Thymus (tissue), 14 donors: Measurements from ENCODE around the gene TSNAX. TPM values are rescaled to one million over a fixed set of nuclear protein-coding genes. Genes with fewer than 3 reads are reported as not detected.

Experiments used
- DNase-seq, 9 donors: peaks; one replicate each; pipeline ENCODE4 v3.0.0-alpha.2; 2013; ENCODE audit warnings: low spot score in 9 of 9, low read depth in 6 of 9, missing footprints in 1 of 9
- H3K27ac ChIP-seq, 2 donors: one replicate each; pipeline ENCODE4 v1.5.1; 2013; ENCODE audit warnings: control low read depth in 1 of 2, low read depth in 1 of 2, low read length in 1 of 2, mild to moderate bottlenecking in 1 of 2, moderate library complexity in 1 of 2
- H3K27me3 ChIP-seq, 2 donors: one replicate each; pipeline ENCODE4 v1.5.1; 2013; ENCODE audit warnings: low read length in 1 of 2; ENCODE audit not compliant: control insufficient read depth in 2 of 2, insufficient read depth in 1 of 2
- H3K36me3 ChIP-seq, 2 donors: one replicate each; pipeline ENCODE4 v1.5.1; 2013; ENCODE audit warnings: low read length in 1 of 2, mild to moderate bottlenecking in 1 of 2, moderate library complexity in 1 of 2; ENCODE audit not compliant: control insufficient read depth in 2 of 2, insufficient read depth in 2 of 2
- H3K4me1 ChIP-seq, 2 donors: one replicate each; pipeline ENCODE4 v1.5.1; 2013; ENCODE audit warnings: low read length in 2 of 2; ENCODE audit not compliant: control insufficient read depth in 2 of 2, insufficient read depth in 2 of 2
- H3K4me3 ChIP-seq, 2 donors: one replicate each; pipeline ENCODE4 v1.5.1; 2013; ENCODE audit warnings: low read length in 2 of 2, control low read depth in 1 of 2, mild to moderate bottlenecking in 1 of 2
- H3K9me3 ChIP-seq, 2 donors: one replicate each; pipeline ENCODE4 v1.5.1; 2013; ENCODE audit warnings: low read length in 1 of 2, mild to moderate bottlenecking in 1 of 2; ENCODE audit not compliant: control insufficient read depth in 2 of 2, insufficient read depth in 1 of 2
- WGBS: extraction: QIAGEN DNeasy Blood & Tissue Kit; methylation state at CpG from one replicate; pipeline ENCODE4 v1.1.7; 2013; 5-methylcytosine and 5-hydroxymethylcytosine counted together
- long read RNA-seq, 10 donors: transcript quantifications; one replicate each; lab custom pipeline, GENCODE V29; 2026
- polyA plus RNA-seq: library from polyadenylated mRNA; stranded (reverse); fragments of 200-250 nt; gene quantifications from one replicate; pipeline ENCODE4 v1.2.3, GENCODE V29; 2013
- total RNA-seq: library from RNA; stranded (reverse); fragments of 120-200 nt; gene quantifications from one replicate; pipeline ENCODE4 v1.2.4, GENCODE V29; 2013
- donor health status: healthy.

The TSNAX gene, protein sequence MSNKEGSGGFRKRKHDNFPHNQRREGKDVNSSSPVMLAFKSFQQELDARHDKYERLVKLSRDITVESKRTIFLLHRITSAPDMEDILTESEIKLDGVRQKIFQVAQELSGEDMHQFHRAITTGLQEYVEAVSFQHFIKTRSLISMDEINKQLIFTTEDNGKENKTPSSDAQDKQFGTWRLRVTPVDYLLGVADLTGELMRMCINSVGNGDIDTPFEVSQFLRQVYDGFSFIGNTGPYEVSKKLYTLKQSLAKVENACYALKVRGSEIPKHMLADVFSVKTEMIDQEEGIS
- total RNA-seq (36.4 TPM), polyA plus RNA-seq (36.9 TPM)
- long read RNA-seq, donor 1: 0 reads
- long read RNA-seq, donor 2, transcript TSNAX-201 (6 exons, 2,650 nt): major isoform, 19 of 34 reads
- long read RNA-seq, donor 2, partial matches to known transcripts: 15 of 34 reads
- long read RNA-seq, donor 2, other reads (novel, unspliced or antisense): 0 of 34 reads
- long read RNA-seq, donor 3, transcript TSNAX-201 (6 exons, 2,650 nt): major isoform, 19 of 20 reads
- long read RNA-seq, donor 3, partial matches to known transcripts: 0 of 20 reads
- long read RNA-seq, donor 3, other reads (novel, unspliced or antisense): 0 of 20 reads
- long read RNA-seq, donor 4, transcript TSNAX-201 (6 exons, 2,650 nt): major isoform, 12 of 12 reads
- long read RNA-seq, donor 4, partial matches to known transcripts: 0 of 12 reads
- long read RNA-seq, donor 4, other reads (novel, unspliced or antisense): 0 of 12 reads
- long read RNA-seq, donor 5, transcript TSNAX-201 (6 exons, 2,650 nt): major isoform, 20 of 20 reads
- long read RNA-seq, donor 5, partial matches to known transcripts: 0 of 20 reads
- long read RNA-seq, donor 5, other reads (novel, unspliced or antisense): 0 of 20 reads
- long read RNA-seq, donor 6, transcript TSNAX-201 (6 exons, 2,650 nt): major isoform, 14 of 14 reads
- long read RNA-seq, donor 6, partial matches to known transcripts: 0 of 14 reads
- long read RNA-seq, donor 6, other reads (novel, unspliced or antisense): 0 of 14 reads
- long read RNA-seq, donor 7, transcript TSNAX-201 (6 exons, 2,650 nt): major isoform, 20 of 20 reads
- long read RNA-seq, donor 7, partial matches to known transcripts: 0 of 20 reads
- long read RNA-seq, donor 7, other reads (novel, unspliced or antisense): 0 of 20 reads
- long read RNA-seq, donor 8, partial matches to known transcripts: 0 of 2 reads
- long read RNA-seq, donor 8, other reads (novel, unspliced or antisense): 0 of 2 reads
- long read RNA-seq, donor 9, transcript TSNAX-201 (6 exons, 2,650 nt): major isoform, 11 of 11 reads
- long read RNA-seq, donor 9, partial matches to known transcripts: 0 of 11 reads
- long read RNA-seq, donor 9, other reads (novel, unspliced or antisense): 0 of 11 reads
- long read RNA-seq, donor 10, transcript TSNAX-201 (6 exons, 2,650 nt): major isoform, 8 of 8 reads
- long read RNA-seq, donor 10, partial matches to known transcripts: 0 of 8 reads
- long read RNA-seq, donor 10, other reads (novel, unspliced or antisense): 0 of 8 reads

DNA sequence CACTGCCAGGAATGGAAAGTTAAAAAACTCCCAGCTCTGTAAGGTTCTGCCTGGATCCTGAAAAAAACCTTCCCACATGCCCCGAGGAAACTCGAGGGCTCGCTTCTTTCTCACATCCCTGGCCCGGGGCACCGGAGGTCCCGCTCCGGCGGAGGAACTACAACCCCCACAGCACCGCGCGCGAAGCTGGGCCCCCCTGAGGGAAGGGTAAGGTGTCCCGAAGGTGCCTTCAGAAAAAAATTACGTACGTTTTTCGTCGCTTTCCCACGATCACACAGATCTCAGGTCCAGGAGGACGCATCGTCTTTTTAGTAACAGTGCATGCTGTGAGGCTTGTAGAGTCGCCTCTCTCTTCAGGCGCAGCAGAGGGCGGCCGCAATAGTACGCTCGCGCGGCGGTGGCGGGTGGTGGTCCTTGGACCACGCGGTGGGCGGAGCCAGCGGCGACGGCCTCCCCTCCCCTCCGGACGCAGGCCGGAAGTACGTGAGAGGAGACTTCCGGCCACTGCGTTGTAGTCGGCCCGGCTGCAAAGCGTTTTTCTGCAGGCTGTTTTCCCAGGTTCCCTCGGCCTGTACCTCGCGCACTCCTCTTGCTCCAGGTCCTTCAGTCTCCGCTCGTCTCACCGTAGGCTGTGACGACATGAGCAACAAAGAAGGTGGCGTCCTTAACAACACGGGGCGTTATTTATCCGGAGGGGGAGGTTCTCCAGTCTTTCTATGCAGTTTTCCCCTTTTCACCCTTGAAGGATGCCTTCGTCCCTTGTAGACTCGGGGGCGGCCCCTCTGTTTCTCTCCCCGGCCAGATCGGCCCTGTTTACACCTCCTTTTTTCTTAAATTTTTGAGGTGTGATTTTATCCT lies at the start of gene TSNAX:
TSS of gene TSNAX (plus strand) at position 498 of the 858 bp plus-strand sequence. CDS start at position 640, 142 bp downstream.
- peak within 1 kb of the TSS; percentile 90 to 98 for H3K4me3 ChIP-seq
- H3K27me3 ChIP-seq: no peaks in the 10 kb centered on the region
- H3K36me3 ChIP-seq: peaks cover 3 to 8% of the 10 kb centered on the region in 2 donors
- peaks cover 10 to 20% of the 10 kb centered on the region in 2 donors for H3K4me1 ChIP-seq
- peak; percentile 88 to 96 (median 93) for DNase-seq
- peak within 1 kb of the TSS; percentile 95 to 99 for H3K27ac ChIP-seq
- under 1% methylated on average over 61 of the region's 61 CpGs for WGBS
- no peaks in the 10 kb centered on the region for H3K9me3 ChIP-seq

DNA sequence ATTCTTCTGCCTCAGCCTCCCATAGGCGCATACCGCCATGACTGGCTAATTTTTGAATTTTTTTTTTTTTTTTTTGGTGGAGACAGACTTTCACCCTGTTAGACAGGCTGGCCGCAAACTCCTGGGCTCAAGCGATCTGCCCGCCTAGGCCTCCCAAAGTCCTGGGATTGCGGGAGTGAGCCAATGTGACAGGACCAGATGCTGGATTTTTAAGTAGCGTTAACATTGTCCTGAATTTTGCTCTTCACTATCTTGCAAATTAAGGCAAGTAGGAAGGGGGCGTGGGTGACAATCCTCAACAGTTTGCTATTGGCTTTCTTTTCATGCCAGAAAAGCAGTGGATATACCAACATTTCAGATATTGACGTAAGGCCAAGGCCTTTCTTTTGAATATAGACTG lies 49.7 kb upstream of the TSNAX start:
- no peak overlapping the region for H3K4me3 ChIP-seq
- H3K36me3 ChIP-seq: no peaks in the 10 kb centered on the region
- WGBS: 97% methylated on average over 9 of the region's 9 CpGs
- no peak for DNase-seq
- H3K27ac ChIP-seq: no peak overlapping the region
- H3K4me1 ChIP-seq: no peaks in the 10 kb centered on the region
- no peaks in the 10 kb centered on the region for H3K9me3 ChIP-seq
- H3K27me3 ChIP-seq: peaks cover 0 to 3% of the 10 kb centered on the region in 2 donors

DNA sequence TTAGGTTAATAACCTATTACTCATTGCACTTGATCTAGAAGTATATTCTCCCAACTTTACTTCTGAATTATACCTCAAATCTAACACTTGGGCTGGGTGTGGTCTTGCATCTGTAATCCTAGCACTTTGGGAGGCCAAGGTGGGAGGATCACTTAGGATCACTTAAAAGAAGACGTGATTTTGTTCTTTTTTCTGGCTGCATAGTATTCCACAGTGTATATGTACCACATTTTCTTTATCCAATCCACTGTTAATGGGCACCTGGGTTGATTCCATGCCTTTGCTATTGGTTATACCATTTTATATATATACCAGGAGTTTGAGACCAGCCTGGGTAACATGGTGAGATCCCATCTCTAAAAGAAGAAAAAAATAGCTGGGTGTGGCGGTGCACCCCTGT lies 48.5 kb upstream of the TSNAX start:
- Histone ChIP-seq H3K9me3 (no peaks in the 10 kb centered on the region), H3K27ac (no peak overlapping the region), H3K4me3 (no peak overlapping the region), H3K27me3 (peaks cover 0 to 3% of the 10 kb centered on the region in 2 donors), H3K4me1 (no peaks in the 10 kb centered on the region), H3K36me3 (no peaks in the 10 kb centered on the region)
- 92% methylated on average over 2 of the region's 2 CpGs for WGBS
- no peak for DNase-seq

DNA sequence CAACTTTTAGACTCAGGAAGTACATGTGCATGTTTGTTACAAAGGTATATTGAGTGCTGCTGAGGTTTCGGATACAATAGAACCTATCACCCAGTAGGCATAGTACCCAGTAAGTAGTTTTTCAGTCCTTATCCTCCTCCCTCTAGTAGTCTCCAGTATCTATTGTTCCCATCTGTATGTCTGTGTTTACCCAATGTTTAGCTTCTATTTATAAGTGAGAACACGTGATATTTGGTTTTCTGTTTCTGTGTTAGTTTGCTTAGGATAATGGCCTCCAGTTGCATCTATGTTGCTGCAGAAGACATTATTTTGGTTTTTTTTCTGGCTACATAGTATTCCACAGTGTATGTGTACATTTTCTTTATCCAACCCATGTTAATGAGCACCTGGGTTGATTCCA lies 47.2 kb upstream of the TSNAX start:
- 97% methylated on average over 2 of the region's 2 CpGs for WGBS

DNA sequence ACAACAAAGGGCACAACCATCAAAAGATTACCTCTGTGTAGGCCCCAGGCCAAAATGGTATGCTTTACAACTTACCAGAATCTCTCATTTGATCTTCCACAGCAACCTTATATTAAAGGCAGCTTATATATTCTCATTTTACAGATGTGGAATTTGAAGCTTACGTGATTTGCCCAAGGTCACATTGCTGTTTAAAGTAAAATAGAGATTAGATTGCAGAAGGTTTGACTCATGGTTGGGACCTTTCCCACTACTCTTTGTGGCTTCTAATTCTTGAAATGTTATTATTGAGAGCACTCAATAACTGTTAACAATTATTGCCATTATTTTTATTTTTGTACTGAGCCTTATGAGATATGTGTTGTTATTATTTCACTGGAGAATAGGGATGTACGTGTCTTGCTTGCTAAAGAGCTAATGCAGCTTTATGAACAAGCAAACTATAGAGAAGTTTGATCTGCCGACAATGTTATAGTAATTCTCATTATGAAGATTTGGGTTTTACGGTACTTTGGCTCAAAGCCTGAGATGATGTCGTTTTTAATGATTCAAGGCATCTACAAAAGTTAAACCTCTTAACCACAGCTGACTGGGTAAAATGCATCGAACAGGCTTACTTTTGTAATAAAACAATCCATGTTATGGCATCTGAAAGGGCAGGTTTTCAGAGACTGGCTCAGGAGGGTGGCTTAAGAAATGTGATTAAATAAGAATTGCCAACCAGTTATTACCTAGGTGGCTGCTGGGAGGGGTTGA lies 43.3 kb upstream of the TSNAX start:
- no peaks in the 10 kb centered on the region for H3K9me3 ChIP-seq
- no peak overlapping the region for H3K4me3 ChIP-seq
- no peaks in the 10 kb centered on the region for H3K4me1 ChIP-seq
- H3K27ac ChIP-seq: no peak overlapping the region
- H3K27me3 ChIP-seq: no peaks in the 10 kb centered on the region
- no peaks in the 10 kb centered on the region for H3K36me3 ChIP-seq
- no peak for DNase-seq
- WGBS: 93% methylated on average over 6 of the region's 6 CpGs

More for the DNA sequence above, 47.2 kb upstream of the TSNAX start:
- Histone ChIP-seq H3K4me1 (no peaks in the 10 kb centered on the region), H3K27me3 (peaks cover 0 to 2% of the 10 kb centered on the region in 2 donors), H3K4me3 (no peak overlapping the region), H3K27ac (no peak overlapping the region), H3K36me3 (no peaks in the 10 kb centered on the region), H3K9me3 (no peaks in the 10 kb centered on the region)
- DNase-seq: no peak

DNA sequence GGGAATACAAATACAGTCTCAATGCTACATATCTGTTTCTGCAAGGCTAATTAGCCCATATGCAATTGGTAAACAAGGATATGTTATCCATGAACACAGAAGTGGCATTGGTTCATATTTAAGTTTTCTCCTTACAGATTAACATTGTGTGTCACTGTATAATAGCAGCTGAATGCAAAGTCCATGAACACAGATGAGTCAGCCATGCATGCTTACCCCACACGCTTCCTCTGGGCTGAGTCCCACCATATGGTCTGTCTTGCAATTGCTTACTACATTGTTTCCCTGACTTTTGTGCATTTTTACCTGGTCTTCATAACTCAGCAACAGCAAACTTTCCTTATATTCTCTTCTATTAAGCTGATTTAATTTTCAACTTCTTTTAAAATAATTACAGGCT lies 41.5 kb upstream of the TSNAX start:
- no peaks in the 10 kb centered on the region for H3K27me3 ChIP-seq
- 97% methylated on average over 1 of the region's 1 CpG for WGBS

DNA sequence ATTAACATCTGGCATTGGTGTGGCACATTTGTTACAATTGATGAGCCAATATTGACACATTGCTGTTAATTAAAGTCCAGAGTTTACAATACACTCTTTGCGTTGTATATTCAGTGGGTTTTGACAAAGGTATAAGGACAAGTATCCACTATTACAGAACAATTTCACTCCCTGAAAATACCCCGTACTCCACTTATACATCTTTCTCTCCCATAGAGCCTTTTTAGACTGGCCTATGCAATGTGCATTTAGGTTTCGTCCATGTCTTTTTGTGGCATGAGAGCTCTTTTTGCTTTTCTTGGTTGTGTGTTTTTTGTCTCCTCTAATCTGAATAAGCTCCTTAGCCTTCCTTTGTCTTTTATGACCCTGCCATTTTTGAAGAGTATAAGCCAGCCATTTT lies 40.6 kb upstream of the TSNAX start:
- Histone ChIP-seq H3K36me3 (no peaks in the 10 kb centered on the region), H3K4me1 (no peaks in the 10 kb centered on the region), H3K9me3 (no peaks in the 10 kb centered on the region), H3K27me3 (peaks cover 0 to 3% of the 10 kb centered on the region in 2 donors), H3K27ac (no peak overlapping the region), H3K4me3 (no peak overlapping the region)
- 99% methylated on average over 3 of the region's 3 CpGs for WGBS
- DNase-seq: no peak

More for the DNA sequence above, 41.5 kb upstream of the TSNAX start:
- H3K36me3 ChIP-seq: no peaks in the 10 kb centered on the region
- no peak overlapping the region for H3K27ac ChIP-seq
- H3K4me1 ChIP-seq: no peaks in the 10 kb centered on the region
- DNase-seq: no peak
- H3K4me3 ChIP-seq: no peak overlapping the region
- no peaks in the 10 kb centered on the region for H3K9me3 ChIP-seq
